Uterus (tissue), 2 donors: Measurements from ENCODE around the gene ASPHD2.

Experiments
- POLR2A ChIP-seq, 2 donors: fragments of 450-650 bp; IDR thresholded peaks; one replicate each; pipeline ENCODE4 v1.6.1; 2016; ENCODE audit warnings: antibody characterized with exemption in 2 of 2, mild to moderate bottlenecking in 1 of 2, moderate library complexity in 1 of 2
- TF ChIP-seq, protein P1 (sequence below), 4 experiments: fragments of 200-600 bp in 2 of 4; fragments of 450-650 bp in 2 of 4; sonication (generic) in 2 of 4; IDR thresholded peaks; one replicate each; pipeline ENCODE4 v1.5.1; 2016 to 2019; ENCODE audit warnings: antibody characterized with exemption in 4 of 4, mild to moderate bottlenecking in 2 of 4, moderate library complexity in 1 of 4

- TF ChIP-seq POLR2A (IDR thresholded peaks at IDR 0.05): no peak
- TF ChIP-seq, protein P1, sequence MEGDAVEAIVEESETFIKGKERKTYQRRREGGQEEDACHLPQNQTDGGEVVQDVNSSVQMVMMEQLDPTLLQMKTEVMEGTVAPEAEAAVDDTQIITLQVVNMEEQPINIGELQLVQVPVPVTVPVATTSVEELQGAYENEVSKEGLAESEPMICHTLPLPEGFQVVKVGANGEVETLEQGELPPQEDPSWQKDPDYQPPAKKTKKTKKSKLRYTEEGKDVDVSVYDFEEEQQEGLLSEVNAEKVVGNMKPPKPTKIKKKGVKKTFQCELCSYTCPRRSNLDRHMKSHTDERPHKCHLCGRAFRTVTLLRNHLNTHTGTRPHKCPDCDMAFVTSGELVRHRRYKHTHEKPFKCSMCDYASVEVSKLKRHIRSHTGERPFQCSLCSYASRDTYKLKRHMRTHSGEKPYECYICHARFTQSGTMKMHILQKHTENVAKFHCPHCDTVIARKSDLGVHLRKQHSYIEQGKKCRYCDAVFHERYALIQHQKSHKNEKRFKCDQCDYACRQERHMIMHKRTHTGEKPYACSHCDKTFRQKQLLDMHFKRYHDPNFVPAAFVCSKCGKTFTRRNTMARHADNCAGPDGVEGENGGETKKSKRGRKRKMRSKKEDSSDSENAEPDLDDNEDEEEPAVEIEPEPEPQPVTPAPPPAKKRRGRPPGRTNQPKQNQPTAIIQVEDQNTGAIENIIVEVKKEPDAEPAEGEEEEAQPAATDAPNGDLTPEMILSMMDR (IDR thresholded peaks at IDR 0.05): no peak
These were observed 58.9 kb downstream of the ASPHD2 start for GRCh38 chr22:26487996-26488395.
